GM19463 (cell line): Measurements from ENCODE around the gene AGPAT2.

Experiments used
- ATAC-seq: cut with Tn5 transposase; IDR thresholded peaks from one replicate; pipeline ENCODE4 v1.9.1; 2021; ENCODE audit warnings: mild to moderate bottlenecking, moderate library complexity; ENCODE audit not compliant: unreplicated experiment

AGPAT2 gene

GRCh38 chr9:136690104-136690805 lies 3.0 kb upstream of the AGPAT2 start:
- ATAC-seq: no peak

GRCh38 chr9:136689108-136689460 lies 1.8 kb upstream of the AGPAT2 start:
- ATAC-seq: no peak

GRCh38 chr9:136688274-136689107 lies 1.2 kb upstream of the AGPAT2 start:
- no peak for ATAC-seq

GRCh38 chr9:136687721-136688223 lies 515 bp upstream of the AGPAT2 start:
- no peak for ATAC-seq

- no peak for ATAC-seq
Observed at GRCh38 chr9:136686534-136686793, 793 bp downstream of the AGPAT2 start.

- ATAC-seq: no peak
Observed at GRCh38 chr9:136685790-136686533, 1.3 kb downstream of the AGPAT2 start.

- ATAC-seq: no peak
Observed at GRCh38 chr9:136685216-136685615, 2.0 kb downstream of the AGPAT2 start.

GRCh38 chr9:136684799-136685198 lies 2.5 kb downstream of the AGPAT2 start:
- no peak for ATAC-seq

- ATAC-seq: no peak
Observed at GRCh38 chr9:136684339-136684738, 2.9 kb downstream of the AGPAT2 start.

- ATAC-seq: no peak
Observed at GRCh38 chr9:136683755-136684154, 3.5 kb downstream of the AGPAT2 start.

GRCh38 chr9:136683173-136683745 lies 4.0 kb downstream of the AGPAT2 start:
- no peak for ATAC-seq

- no peak for ATAC-seq
Observed at GRCh38 chr9:136682710-136683109, 4.5 kb downstream of the AGPAT2 start.

- no peak for ATAC-seq
Observed at GRCh38 chr9:136681945-136682699, 5.1 kb downstream of the AGPAT2 start.

GRCh38 chr9:136681029-136681428 lies 6.2 kb downstream of the AGPAT2 start:
- no peak for ATAC-seq

GRCh38 chr9:136679431-136679941 lies 7.8 kb downstream of the AGPAT2 start:
- no peak for ATAC-seq

- no peak for ATAC-seq
Observed at GRCh38 chr9:136678624-136679023, 8.6 kb downstream of the AGPAT2 start.

GRCh38 chr9:136678034-136678433 lies 9.2 kb downstream of the AGPAT2 start:
- no peak for ATAC-seq

GRCh38 chr9:136676920-136677686 lies 10.2 kb downstream of the AGPAT2 start:
- no peak for ATAC-seq

- no peak for ATAC-seq
Observed at GRCh38 chr9:136676297-136676794, 10.9 kb downstream of the AGPAT2 start.
